ENCODE measurements around the gene CNPPD1.

GRCh38 chr2:219125225-219125885, 51.4 kb downstream of the CNPPD1 start:
- TF ChIP-seq CTCF (IDR thresholded peaks at IDR 0.05; ENCODE audit: low read depth, low read length): no peak
- TF ChIP-seq EZH2phosphoT487 (IDR thresholded peaks at IDR 0.05; ENCODE audit: low read depth): no peak
